G401 (cell line): Measurements from ENCODE around the gene FECH. TPM values are rescaled to one million over a fixed set of nuclear protein-coding genes. Genes with fewer than 3 reads are reported as not detected.
A peak's percentile ranks its signal among the peaks of the same experiment; 100 is the strongest.

Source experiments
- DNase-seq: peaks from one replicate; pipeline ENCODE4 v3.0.0-alpha.2; 2015; ENCODE audit warnings: low spot score
- in situ Hi-C: cut with HindIII; loops from 2 replicates; pipeline ENCODE4 v1.10.0; 2016; ENCODE audit warnings: low sequenced_read_pairs, mixed read lengths
- total RNA-seq: library from RNA; depleted of rRNA; stranded (reverse); fragments of >200 nt; shearing (Covaris generic); gene quantifications from 2 replicates; pipeline ENCODE4 v1.2.3, GENCODE V29; 2014

The FECH gene
- total RNA-seq, 1 experiment from 2014 or later, result 129 TPM

GRCh38 chr18:57584444-57584843, 2.1 kb downstream of the FECH start:
- in situ Hi-C loops, result no loop called here
- no peak for DNase-seq

- in situ Hi-C loops, result no loop called here
- DNase-seq, result no peak
Measured at GRCh38 chr18:57583297-57583835, 3.1 kb downstream of the FECH start.

- DNase-seq, result no peak
- in situ Hi-C loops, result no loop called here
Measured at GRCh38 chr18:57581301-57581934, 5.1 kb downstream of the FECH start.

- in situ Hi-C loops, result no loop called here
- DNase-seq, result no peak
Measured at GRCh38 chr18:57579934-57580333, 6.6 kb downstream of the FECH start.

- DNase-seq, result no peak
- in situ Hi-C loops, result no loop called here
Measured at GRCh38 chr18:57576316-57576715, 10.2 kb downstream of the FECH start.

- no peak for DNase-seq
- in situ Hi-C loops, result no loop called here
Measured at GRCh38 chr18:57575542-57575941, 11.0 kb downstream of the FECH start.

GRCh38 chr18:57574866-57575265, 11.6 kb downstream of the FECH start:
- DNase-seq, result no peak
- in situ Hi-C loops, result no loop called here

- in situ Hi-C loops, result no loop called here
- no peak for DNase-seq
Measured at GRCh38 chr18:57570162-57570561, 16.3 kb downstream of the FECH start.

GRCh38 chr18:57569133-57569532, 17.4 kb downstream of the FECH start:
- in situ Hi-C loops, result no loop called here
- DNase-seq, result no peak

GRCh38 chr18:57561728-57562423, 24.6 kb downstream of the FECH start:
- in situ Hi-C loops, result no loop called here
- peak; percentile 63 for DNase-seq

- DNase-seq, result no peak
- in situ Hi-C loops, result no loop called here
Measured at GRCh38 chr18:57561261-57561660, 25.2 kb downstream of the FECH start.

- DNase-seq, result peak; percentile 38
- in situ Hi-C loops, result no loop called here
Measured at GRCh38 chr18:57559314-57559713, 27.2 kb downstream of the FECH start.

GRCh38 chr18:57555134-57555533, 31.4 kb downstream of the FECH start:
- DNase-seq, result no peak
- in situ Hi-C loops, result no loop called here

GRCh38 chr18:57550510-57550909, 36.0 kb downstream of the FECH start:
- no peak for DNase-seq
- in situ Hi-C loops, result no loop called here

- in situ Hi-C loops, result no loop called here
Measured at GRCh38 chr18:57547260-57547659, 39.2 kb downstream of the FECH start.

GRCh38 chr18:57544936-57545660, 41.4 kb downstream of the FECH start:
- DNase-seq, result no peak
- in situ Hi-C loops, result no loop called here

More at GRCh38 chr18:57547260-57547659, 39.2 kb downstream of the FECH start:
- no peak for DNase-seq

GRCh38 chr18:57543560-57543959, 42.9 kb downstream of the FECH start:
- in situ Hi-C loops, result no loop called here
- DNase-seq, result no peak

- in situ Hi-C loops, result no loop called here
Measured at GRCh38 chr18:57542812-57543427, 43.6 kb downstream of the FECH start.

GRCh38 chr18:57542126-57542525, 44.4 kb downstream of the FECH start:
- in situ Hi-C loops, result no loop called here

More at GRCh38 chr18:57542812-57543427, 43.6 kb downstream of the FECH start:
- DNase-seq, result no peak

GRCh38 chr18:57539702-57540101, 46.8 kb downstream of the FECH start:
- in situ Hi-C loops, result no loop called here

More at GRCh38 chr18:57542126-57542525, 44.4 kb downstream of the FECH start:
- no peak for DNase-seq

More at GRCh38 chr18:57539702-57540101, 46.8 kb downstream of the FECH start:
- no peak for DNase-seq
